Stomach (tissue), 4 donors: ENCODE results near the gene AIM2.
"Not testable (repeated sequence)": the region's sequence is repeated elsewhere in the genome, so short reads cannot be mapped to it uniquely, and the experiment has no call there.

Experiments
- EP300 ChIP-seq: sonication (generic); formaldehyde crosslinking; IDR thresholded peaks from one replicate; pipeline ENCODE4 v1.6.1; 2017; ENCODE audit warnings: antibody characterized with exemption
- POLR2A ChIP-seq, 4 donors: fragments of 450-650 bp; IDR thresholded peaks; one replicate each; pipeline ENCODE4 v1.6.1; 2016; ENCODE audit warnings: antibody characterized with exemption in 4 of 4, control low read depth in 2 of 4, mild to moderate bottlenecking in 1 of 4, moderate library complexity in 1 of 4

GRCh38 chr1:159046486-159046885, 30.1 kb downstream of the AIM2 start:
- not testable (repeated sequence) for TF ChIP-seq EP300; POLR2A (IDR thresholded peaks at IDR 0.05)
